ENCODE measurements around the gene ALG9.
"Not testable (repeated sequence)": the region's sequence is repeated elsewhere in the genome, so short reads cannot be mapped to it uniquely, and the experiment has no call there.

GRCh38 chr11:111771205-111771604 is 100.2 kb downstream of the ALG9 start:
- TF ChIP-seq CTCF, POLR2A (IDR thresholded peaks at IDR 0.05): not testable (repeated sequence)

Data from body of pancreas (tissue), 4 donors.